ENCODE results near the gene ARSK. TPM values are rescaled to one million over a fixed set of nuclear protein-coding genes. Genes with fewer than 3 reads are reported as not detected.
A peak's percentile ranks its signal among the peaks of the same experiment; 100 is the strongest.

Gene ARSK
- total and polyA plus RNA-seq, 10 of the 15 experiments (the other 5 are each of a cell fraction or from before 2014, with no cell fraction given), result 1.6 to 9.5 (median 5.8) TPM

DNA sequence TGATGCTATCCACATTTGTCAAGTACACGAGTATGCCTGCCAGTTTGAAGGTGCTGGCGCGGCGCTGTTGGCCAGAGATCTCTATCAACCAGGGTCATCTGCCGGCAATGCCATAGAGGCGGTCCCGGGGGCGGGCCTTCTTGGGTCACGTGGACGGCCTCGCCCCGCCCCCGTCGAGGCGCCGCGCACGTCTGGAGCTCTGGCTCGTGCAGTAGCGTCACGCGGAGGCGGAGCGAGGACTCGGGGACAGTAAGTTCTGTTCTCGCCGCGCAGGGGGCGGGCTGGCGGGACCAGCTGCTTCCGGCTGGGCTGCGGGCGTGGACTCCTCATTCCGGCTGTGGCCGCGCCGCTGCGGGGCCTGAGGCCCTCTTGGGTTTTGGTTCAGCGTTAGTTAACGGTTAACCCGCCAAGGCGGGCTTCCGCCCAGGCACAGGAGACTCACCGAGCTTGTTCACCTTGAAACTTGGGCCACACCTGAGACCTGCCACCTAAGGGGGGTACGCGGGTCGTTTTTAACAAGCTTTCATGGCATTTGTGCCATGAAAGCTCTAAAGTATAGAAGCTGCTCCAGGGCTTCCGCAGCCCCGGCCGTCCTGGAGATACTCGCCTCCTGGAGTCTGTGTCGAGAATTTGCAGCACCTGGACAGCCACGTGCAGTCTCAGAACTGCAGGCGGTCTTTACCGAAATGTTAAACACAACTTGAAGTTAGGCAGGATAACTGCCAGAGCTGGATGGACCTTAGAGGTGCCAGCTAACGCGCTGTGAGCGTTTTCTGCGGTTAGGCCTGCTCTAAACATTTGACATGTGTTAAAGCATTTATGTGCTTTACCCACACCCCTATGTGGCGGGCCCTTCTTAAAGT lies 91.9 kb downstream of the ARSK start, which contains the start of gene RFESD:
Gene RFESD (plus strand): TSS at position 209 of the 863 bp plus-strand sequence. CDS start 5,495 bp downstream, outside the sequence.
- no peaks in the 10 kb centered on the region for H3K9me3 ChIP-seq (replicated peaks; ENCODE audit: control insufficient read depth, insufficient read depth, low read length)
- WGBS (ENCODE audit: insufficient coverage, insufficient replicate concordance, low lambda C conversion rate, missing lambda C conversion rate), result 8% methylated on average over 57 of the region's 60 CpGs
- H3K4me2 ChIP-seq (ENCODE audit: control insufficient read depth, insufficient read depth), result peak within 1 kb of the TSS; percentile 88
- no peaks in the 10 kb centered on the region for H3K79me2 ChIP-seq (ENCODE audit: control insufficient read depth, insufficient read depth, low read length)
- in situ Hi-C loops (cut with MboI) (no loop called here), intact Hi-C loops (cut with micrococcal nuclease; ENCODE audit: unreplicated experiment) (loop anchor here (2.0 to 10.0 kb wide), 3 partner anchors 82 to 688 kb away; no protein-coding TSS in a partner anchor)
- no peaks in the 10 kb centered on the region for H4K20me1 ChIP-seq (ENCODE audit: control insufficient read depth, insufficient read depth)
- ChIA-PET POLR2A (interaction anchor here (0.7 to 2.0 kb wide), 14 partner anchors 9 to 202 kb away, joined by 3 to 12 read pairs (median 4); partner anchors contain the start of genes GLRX, GPR150 and RHOBTB3), SMC1A (ENCODE audit: uncharacterized antibody, unreplicated experiment) (interaction anchor here (0.7 to 7.6 kb wide), 24 partner anchors 9 to 689 kb away, joined by 3 to 168 read pairs (median 6); partner anchors contain the start of gene GLRX), RAD21 (ENCODE audit: unreplicated experiment) (interaction anchor here (0.6 to 7.4 kb wide), 26 partner anchors 12 to 1898 kb away, joined by 3 to 98 read pairs (median 6); partner anchors contain the start of genes ARSK, GLRX, RHOBTB3 and SKIC3), CTCF (interaction anchor here (0.7 to 8.5 kb wide), 21 partner anchors 9 to 690 kb away, joined by 3 to 206 read pairs (median 4); partner anchors contain the start of gene GLRX)
- H3K4me1 ChIP-seq (ENCODE audit: control insufficient read depth, insufficient read depth, low read length), result peaks cover 5% of the 10 kb centered on the region
- H3K27me3 ChIP-seq (replicated peaks in 1 of 2; ENCODE audit: control insufficient read depth in 2 of 2, insufficient read depth in 2 of 2, low read length in 1 of 2), result no peaks in the 10 kb centered on the region
- TSS peak; percentile 91 for BruUV-seq (replicated peaks)
- peak within 1 kb of the TSS; percentile 80 for H3K27ac ChIP-seq (ENCODE audit: control insufficient read depth, insufficient read depth)
- FAIRE-seq (peak; percentile 78), DNase-seq (ENCODE audit: low read depth, low spot score) (peak; percentile 83), ATAC-seq (peak; percentile 97)
- H3K36me3 ChIP-seq (ENCODE audit: control insufficient read depth in 2 of 2, insufficient read depth in 2 of 2, low read length in 1 of 2), result no peaks in the 10 kb centered on the region
- peak within 1 kb of the TSS; percentile 88 for H2AFZ ChIP-seq (ENCODE audit: control insufficient read depth, low read depth, low read length)
- H3K9ac ChIP-seq (ENCODE audit: control insufficient read depth, insufficient read depth, low read length), result peak within 1 kb of the TSS; percentile 77
- H3K4me3 ChIP-seq, result peak within 1 kb of the TSS; percentile 75
- TF ChIP-seq, protein P1, sequence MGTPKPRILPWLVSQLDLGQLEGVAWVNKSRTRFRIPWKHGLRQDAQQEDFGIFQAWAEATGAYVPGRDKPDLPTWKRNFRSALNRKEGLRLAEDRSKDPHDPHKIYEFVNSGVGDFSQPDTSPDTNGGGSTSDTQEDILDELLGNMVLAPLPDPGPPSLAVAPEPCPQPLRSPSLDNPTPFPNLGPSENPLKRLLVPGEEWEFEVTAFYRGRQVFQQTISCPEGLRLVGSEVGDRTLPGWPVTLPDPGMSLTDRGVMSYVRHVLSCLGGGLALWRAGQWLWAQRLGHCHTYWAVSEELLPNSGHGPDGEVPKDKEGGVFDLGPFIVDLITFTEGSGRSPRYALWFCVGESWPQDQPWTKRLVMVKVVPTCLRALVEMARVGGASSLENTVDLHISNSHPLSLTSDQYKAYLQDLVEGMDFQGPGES (IDR thresholded peaks at IDR 0.05), result no peak
- TF ChIP-seq MYB (IDR thresholded peaks at IDR 0.05; ENCODE audit: borderline replicate concordance, low read depth, low read length), result no peak
- TF ChIP-seq JUNB (IDR thresholded peaks at IDR 0.05), result no peak
- peak; percentile 78 for TF ChIP-seq DPF2 (IDR thresholded peaks at IDR 0.05)
- no peak for TF ChIP-seq CBX3 (IDR thresholded peaks at IDR 0.05; ENCODE audit: borderline replicate concordance, low read depth)
- TF ChIP-seq LARP7 (IDR thresholded peaks at IDR 0.05), result peak; percentile 54; the same call in 1 of the 2 replicates
- 0 out of 2 replicates have a peak, but pooled peaks have one; percentile 14 for TF ChIP-seq CBFB (IDR thresholded peaks at IDR 0.05; ENCODE audit: low read depth)
- peak; percentile 61; the same call in 1 of the 2 replicates for TF ChIP-seq YY1 (IDR thresholded peaks at IDR 0.05; ENCODE audit: low read depth, low read length)
- TF ChIP-seq TBL1XR1 (IDR thresholded peaks at IDR 0.05; ENCODE audit: low read depth, low read length), result no peak
- peak; percentile 48; the same call in 1 of the 2 replicates for TF ChIP-seq ZNF217 (IDR thresholded peaks at IDR 0.05)
- TF ChIP-seq POLR2AphosphoS2 (IDR thresholded peaks at IDR 0.05; ENCODE audit: low read depth, low read length), result peak; percentile 42; the same call in 1 of the 2 replicates
- TF ChIP-seq, protein P2, sequence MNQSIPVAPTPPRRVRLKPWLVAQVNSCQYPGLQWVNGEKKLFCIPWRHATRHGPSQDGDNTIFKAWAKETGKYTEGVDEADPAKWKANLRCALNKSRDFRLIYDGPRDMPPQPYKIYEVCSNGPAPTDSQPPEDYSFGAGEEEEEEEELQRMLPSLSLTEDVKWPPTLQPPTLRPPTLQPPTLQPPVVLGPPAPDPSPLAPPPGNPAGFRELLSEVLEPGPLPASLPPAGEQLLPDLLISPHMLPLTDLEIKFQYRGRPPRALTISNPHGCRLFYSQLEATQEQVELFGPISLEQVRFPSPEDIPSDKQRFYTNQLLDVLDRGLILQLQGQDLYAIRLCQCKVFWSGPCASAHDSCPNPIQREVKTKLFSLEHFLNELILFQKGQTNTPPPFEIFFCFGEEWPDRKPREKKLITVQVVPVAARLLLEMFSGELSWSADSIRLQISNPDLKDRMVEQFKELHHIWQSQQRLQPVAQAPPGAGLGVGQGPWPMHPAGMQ (IDR thresholded peaks at IDR 0.05; ENCODE audit: borderline replicate concordance), result no peak
- TF ChIP-seq SMC3 (IDR thresholded peaks at IDR 0.05; ENCODE audit: borderline replicate concordance, low read length), result no peak
- TF ChIP-seq, protein P3, sequence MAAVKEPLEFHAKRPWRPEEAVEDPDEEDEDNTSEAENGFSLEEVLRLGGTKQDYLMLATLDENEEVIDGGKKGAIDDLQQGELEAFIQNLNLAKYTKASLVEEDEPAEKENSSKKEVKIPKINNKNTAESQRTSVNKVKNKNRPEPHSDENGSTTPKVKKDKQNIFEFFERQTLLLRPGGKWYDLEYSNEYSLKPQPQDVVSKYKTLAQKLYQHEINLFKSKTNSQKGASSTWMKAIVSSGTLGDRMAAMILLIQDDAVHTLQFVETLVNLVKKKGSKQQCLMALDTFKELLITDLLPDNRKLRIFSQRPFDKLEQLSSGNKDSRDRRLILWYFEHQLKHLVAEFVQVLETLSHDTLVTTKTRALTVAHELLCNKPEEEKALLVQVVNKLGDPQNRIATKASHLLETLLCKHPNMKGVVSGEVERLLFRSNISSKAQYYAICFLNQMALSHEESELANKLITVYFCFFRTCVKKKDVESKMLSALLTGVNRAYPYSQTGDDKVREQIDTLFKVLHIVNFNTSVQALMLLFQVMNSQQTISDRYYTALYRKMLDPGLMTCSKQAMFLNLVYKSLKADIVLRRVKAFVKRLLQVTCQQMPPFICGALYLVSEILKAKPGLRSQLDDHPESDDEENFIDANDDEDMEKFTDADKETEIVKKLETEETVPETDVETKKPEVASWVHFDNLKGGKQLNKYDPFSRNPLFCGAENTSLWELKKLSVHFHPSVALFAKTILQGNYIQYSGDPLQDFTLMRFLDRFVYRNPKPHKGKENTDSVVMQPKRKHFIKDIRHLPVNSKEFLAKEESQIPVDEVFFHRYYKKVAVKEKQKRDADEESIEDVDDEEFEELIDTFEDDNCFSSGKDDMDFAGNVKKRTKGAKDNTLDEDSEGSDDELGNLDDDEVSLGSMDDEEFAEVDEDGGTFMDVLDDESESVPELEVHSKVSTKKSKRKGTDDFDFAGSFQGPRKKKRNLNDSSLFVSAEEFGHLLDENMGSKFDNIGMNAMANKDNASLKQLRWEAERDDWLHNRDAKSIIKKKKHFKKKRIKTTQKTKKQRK (IDR thresholded peaks at IDR 0.05; ENCODE audit: low read depth, low read length), result no peak
- TF ChIP-seq SMAD5 (IDR thresholded peaks at IDR 0.05; ENCODE audit: low read depth), result no peak; the same call in 1 of the 2 replicates
- TF ChIP-seq RELA (IDR thresholded peaks at IDR 0.05; ENCODE audit: borderline replicate concordance, partially characterized antibody), result peak; percentile 40
- no peak for TF ChIP-seq KDM1A (IDR thresholded peaks at IDR 0.05; ENCODE audit: borderline replicate concordance)
- no peak for TF ChIP-seq FOXK2 (IDR thresholded peaks at IDR 0.05)

Measured in GM12878 (cell line).